ENCODE results near the gene CSRP2.

GRCh38 chr12:76878099-76878898 lies 520 bp downstream of the CSRP2 start:
- TF ChIP-seq CTCF (conservative IDR thresholded peaks at IDR 0.05; ENCODE audit: low read depth, low read length) (no peak), EZH2 (IDR thresholded peaks at IDR 0.05; ENCODE audit: borderline replicate concordance, low read depth, low read length, poor library complexity, severe bottlenecking) (no peak)

All from A673 (cell line).